MM.1S (cell line): ENCODE results near the gene CCDC13.

Source experiments
- DNase-seq: peaks from one replicate; pipeline ENCODE4 v3.0.0-alpha.2; 2015
- H2AFZ ChIP-seq: fragments of 300-600 bp; sonication (generic); 2 replicates; pipeline ENCODE4 v1.6.0; 2016; ENCODE audit warnings: antibody characterized with exemption, low read length
- H3F3A ChIP-seq: fragments of 300-600 bp; sonication (generic); 2 replicates; pipeline ENCODE4 v1.6.1; 2016; ENCODE audit warnings: mild to moderate bottlenecking, antibody characterized with exemption, low read length, moderate library complexity, mixed read lengths; ENCODE audit not compliant: insufficient read depth
- H3K27ac ChIP-seq: fragments of 300-600 bp; sonication (generic); 2 replicates; pipeline ENCODE4 v1.5.1; 2016; ENCODE audit warnings: mild to moderate bottlenecking, low read length
- H3K27me3 ChIP-seq: fragments of 300-600 bp; sonication (generic); replicated peaks from 2 replicates; pipeline ENCODE4 v1.6.0; 2016; ENCODE audit warnings: low read length; ENCODE audit not compliant: insufficient read depth
- H3K36me3 ChIP-seq: fragments of 300-600 bp; sonication (generic); replicated peaks from 2 replicates; pipeline ENCODE4 v1.6.1; 2016; ENCODE audit warnings: mild to moderate bottlenecking, low read length, mixed read lengths; ENCODE audit not compliant: insufficient read depth
- H3K4me1 ChIP-seq: fragments of 300-600 bp; sonication (generic); 2 replicates; pipeline ENCODE4 v1.6.1; 2016; ENCODE audit warnings: low read length, mixed read lengths
- H3K4me2 ChIP-seq: fragments of 300-600 bp; sonication (generic); 2 replicates; pipeline ENCODE4 v1.6.0; 2016; ENCODE audit warnings: low read depth, low read length
- H3K4me3 ChIP-seq: fragments of 300-600 bp; sonication (generic); 2 replicates; pipeline ENCODE4 v1.5.1; 2016; ENCODE audit warnings: low read length, mixed read lengths
- H3K79me2 ChIP-seq: fragments of 300-600 bp; sonication (generic); 2 replicates; pipeline ENCODE4 v1.6.1; 2016; ENCODE audit warnings: mixed run types, low read length, mixed read lengths
- H3K9ac ChIP-seq: fragments of 300-600 bp; sonication (generic); 2 replicates; pipeline ENCODE4 v1.6.1; 2016; ENCODE audit warnings: low read length, mixed read lengths
- H3K9me2 ChIP-seq: fragments of 300-600 bp; sonication (generic); replicated peaks from 2 replicates; pipeline ENCODE4 v1.6.1; 2016; ENCODE audit warnings: mild to moderate bottlenecking, low read length, mixed read lengths; ENCODE audit not compliant: insufficient read depth
- H3K9me3 ChIP-seq: fragments of 300-600 bp; sonication (generic); replicated peaks from 2 replicates; pipeline ENCODE4 v1.6.1; 2016; ENCODE audit warnings: mild to moderate bottlenecking, low read length, mixed read lengths; ENCODE audit not compliant: insufficient read depth
- H4K20me1 ChIP-seq: fragments of 300-600 bp; sonication (generic); 2 replicates; pipeline ENCODE4 v1.6.1; 2016; ENCODE audit warnings: mild to moderate bottlenecking, low read length, moderate library complexity, mixed read lengths; ENCODE audit not compliant: insufficient read depth
- EZH2 ChIP-seq: fragments of 300-600 bp; sonication (generic); optimal IDR thresholded peaks from 2 replicates; pipeline ENCODE3; 2017; ENCODE audit warnings: low read depth, mild to moderate bottlenecking, antibody characterized with exemption, low read length, mixed read lengths
- EZH2phosphoT487 ChIP-seq: fragments of 300-600 bp; sonication (generic); IDR thresholded peaks from 2 replicates; pipeline ENCODE4 v1.6.1; 2018; ENCODE audit warnings: antibody characterized with exemption, low read length
- TF ChIP-seq, protein P1 (sequence below): fragments of 300-600 bp; sonication (generic); IDR thresholded peaks from 2 replicates; pipeline ENCODE4 v1.5.1; 2016; ENCODE audit warnings: antibody characterized with exemption, low read length, mixed read lengths

CCDC13 gene

GRCh38 chr3:42819351-42819965 lies 46.4 kb upstream of the CCDC13 start:
- no peaks in the 10 kb centered on the region for H3K79me2 ChIP-seq
- H3F3A ChIP-seq: no peaks in the 10 kb centered on the region
- no peaks in the 10 kb centered on the region for H3K4me1 ChIP-seq
- no peaks in the 10 kb centered on the region for H3K36me3 ChIP-seq
- no peaks in the 10 kb centered on the region for H3K9me2 ChIP-seq
- H3K27me3 ChIP-seq: no peaks in the 10 kb centered on the region
- no peak overlapping the region for H3K4me2 ChIP-seq
- no peak overlapping the region for H3K9ac ChIP-seq
- no peak overlapping the region for H2AFZ ChIP-seq
- no peak overlapping the region for H3K27ac ChIP-seq
- H4K20me1 ChIP-seq: no peaks in the 10 kb centered on the region
- DNase-seq: no peak
- no peaks in the 10 kb centered on the region for H3K9me3 ChIP-seq
- TF ChIP-seq, protein P1, sequence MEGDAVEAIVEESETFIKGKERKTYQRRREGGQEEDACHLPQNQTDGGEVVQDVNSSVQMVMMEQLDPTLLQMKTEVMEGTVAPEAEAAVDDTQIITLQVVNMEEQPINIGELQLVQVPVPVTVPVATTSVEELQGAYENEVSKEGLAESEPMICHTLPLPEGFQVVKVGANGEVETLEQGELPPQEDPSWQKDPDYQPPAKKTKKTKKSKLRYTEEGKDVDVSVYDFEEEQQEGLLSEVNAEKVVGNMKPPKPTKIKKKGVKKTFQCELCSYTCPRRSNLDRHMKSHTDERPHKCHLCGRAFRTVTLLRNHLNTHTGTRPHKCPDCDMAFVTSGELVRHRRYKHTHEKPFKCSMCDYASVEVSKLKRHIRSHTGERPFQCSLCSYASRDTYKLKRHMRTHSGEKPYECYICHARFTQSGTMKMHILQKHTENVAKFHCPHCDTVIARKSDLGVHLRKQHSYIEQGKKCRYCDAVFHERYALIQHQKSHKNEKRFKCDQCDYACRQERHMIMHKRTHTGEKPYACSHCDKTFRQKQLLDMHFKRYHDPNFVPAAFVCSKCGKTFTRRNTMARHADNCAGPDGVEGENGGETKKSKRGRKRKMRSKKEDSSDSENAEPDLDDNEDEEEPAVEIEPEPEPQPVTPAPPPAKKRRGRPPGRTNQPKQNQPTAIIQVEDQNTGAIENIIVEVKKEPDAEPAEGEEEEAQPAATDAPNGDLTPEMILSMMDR: no peak
- no peak for TF ChIP-seq EZH2phosphoT487
- no peak for TF ChIP-seq EZH2
- no peak overlapping the region for H3K4me3 ChIP-seq

GRCh38 chr3:42815826-42816225 lies 42.8 kb upstream of the CCDC13 start:
- Histone ChIP-seq H3K4me1 (no peaks in the 10 kb centered on the region), H4K20me1 (no peaks in the 10 kb centered on the region), H3F3A (no peaks in the 10 kb centered on the region), H3K36me3 (no peaks in the 10 kb centered on the region), H3K9ac (no peak overlapping the region), H3K79me2 (no peaks in the 10 kb centered on the region), H3K9me3 (no peaks in the 10 kb centered on the region), H3K27me3 (no peaks in the 10 kb centered on the region), H3K4me2 (no peak overlapping the region), H2AFZ (no peak overlapping the region), H3K27ac (no peak overlapping the region), H3K9me2 (no peaks in the 10 kb centered on the region), H3K4me3 (no peak overlapping the region)
- DNase-seq: no peak
- TF ChIP-seq, protein P1: no peak
- TF ChIP-seq EZH2 (no peak), EZH2phosphoT487 (no peak)

DNA sequence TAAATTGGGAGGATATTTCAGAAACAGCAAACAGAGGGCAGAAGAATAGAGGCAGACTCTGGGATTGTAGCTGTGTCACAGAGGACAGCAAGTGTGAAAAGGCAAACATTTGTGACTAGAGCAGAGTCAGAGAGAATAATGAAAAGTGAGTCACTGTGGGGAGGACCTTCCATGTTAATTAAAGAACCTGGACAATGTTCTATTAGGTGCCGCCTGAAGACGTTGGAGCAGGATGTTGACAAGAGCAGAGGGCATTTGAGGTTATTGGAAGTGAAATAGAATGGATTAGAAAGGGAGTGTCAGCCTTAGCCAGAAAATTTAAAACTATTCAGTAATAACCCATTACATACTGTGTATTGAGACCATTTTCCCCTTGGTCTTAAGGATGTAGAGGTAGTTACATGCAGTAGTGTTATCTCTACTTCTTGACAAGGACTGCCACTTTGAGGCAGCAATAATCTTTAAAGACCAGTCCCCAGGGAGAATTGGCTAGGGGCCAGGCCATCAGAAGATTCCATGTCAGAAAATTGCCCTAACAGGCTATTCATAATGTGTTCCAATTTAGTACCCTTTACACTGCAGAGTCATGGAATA lies 42.0 kb upstream of the CCDC13 start:
- Histone ChIP-seq H3K4me1 (no peaks in the 10 kb centered on the region), H4K20me1 (no peaks in the 10 kb centered on the region), H3K4me2 (no peak overlapping the region), H3F3A (no peaks in the 10 kb centered on the region), H3K9me3 (no peaks in the 10 kb centered on the region), H3K27me3 (no peaks in the 10 kb centered on the region), H3K4me3 (no peak overlapping the region), H3K79me2 (no peaks in the 10 kb centered on the region), H3K9me2 (no peaks in the 10 kb centered on the region), H2AFZ (no peak overlapping the region), H3K36me3 (no peaks in the 10 kb centered on the region), H3K9ac (no peak overlapping the region), H3K27ac (no peak overlapping the region)
- TF ChIP-seq, protein P1: no peak
- TF ChIP-seq EZH2 (no peak), EZH2phosphoT487 (no peak)
- no peak for DNase-seq
